ENCODE results near the gene ZFPM1.

Gene ZFPM1

GRCh38 chr16:88540346-88540977, 87.4 kb downstream of the ZFPM1 start:
- no peak for DNase-seq (ENCODE audit: low spot score)

- no peak for DNase-seq (ENCODE audit: low spot score)
These were observed 88.9 kb downstream of the ZFPM1 start for GRCh38 chr16:88541831-88542616.

GRCh38 chr16:88543230-88543813, 90.2 kb downstream of the ZFPM1 start:
- no peak for DNase-seq (ENCODE audit: low spot score)

- no peak for DNase-seq (ENCODE audit: low spot score)
These were observed 92.7 kb downstream of the ZFPM1 start for GRCh38 chr16:88545781-88546180.

- no peak for DNase-seq (ENCODE audit: low spot score)
These were observed 95.2 kb downstream of the ZFPM1 start for GRCh38 chr16:88548131-88548874.

- no peak for DNase-seq (ENCODE audit: low spot score)
These were observed 95.9 kb downstream of the ZFPM1 start for GRCh38 chr16:88548985-88549384.

- DNase-seq (ENCODE audit: low spot score): no peak
These were observed 96.7 kb downstream of the ZFPM1 start for GRCh38 chr16:88549671-88550245.

- no peak for DNase-seq (ENCODE audit: low spot score)
These were observed 97.2 kb downstream of the ZFPM1 start for GRCh38 chr16:88550246-88550661.

- DNase-seq (ENCODE audit: low spot score): no peak
These were observed 99.1 kb downstream of the ZFPM1 start for GRCh38 chr16:88552166-88552565.

GRCh38 chr16:88552815-88553214, 99.7 kb downstream of the ZFPM1 start:
- peak; percentile 62 for DNase-seq (ENCODE audit: low spot score)

GRCh38 chr16:88553739-88554138, 100.7 kb downstream of the ZFPM1 start:
- DNase-seq (ENCODE audit: low spot score): no peak

- no peak for DNase-seq (ENCODE audit: low spot score)
These were observed 101.7 kb downstream of the ZFPM1 start for GRCh38 chr16:88554711-88555264.

GRCh38 chr16:88556294-88556988, 103.4 kb downstream of the ZFPM1 start:
- no peak for DNase-seq (ENCODE audit: low spot score)

GRCh38 chr16:88558457-88559442, 105.7 kb downstream of the ZFPM1 start:
- DNase-seq (ENCODE audit: low spot score): peak; percentile 72

GRCh38 chr16:88560714-88561484, 107.8 kb downstream of the ZFPM1 start:
- no peak for DNase-seq (ENCODE audit: low spot score)

- DNase-seq (ENCODE audit: low spot score): peak; percentile 62
These were observed 108.6 kb downstream of the ZFPM1 start for GRCh38 chr16:88561485-88562359.

- DNase-seq (ENCODE audit: low spot score): no peak
These were observed 113.1 kb downstream of the ZFPM1 start for GRCh38 chr16:88566158-88566557.
